ENCODE measurements around the gene KCNE1.

The KCNE1 gene

DNA sequence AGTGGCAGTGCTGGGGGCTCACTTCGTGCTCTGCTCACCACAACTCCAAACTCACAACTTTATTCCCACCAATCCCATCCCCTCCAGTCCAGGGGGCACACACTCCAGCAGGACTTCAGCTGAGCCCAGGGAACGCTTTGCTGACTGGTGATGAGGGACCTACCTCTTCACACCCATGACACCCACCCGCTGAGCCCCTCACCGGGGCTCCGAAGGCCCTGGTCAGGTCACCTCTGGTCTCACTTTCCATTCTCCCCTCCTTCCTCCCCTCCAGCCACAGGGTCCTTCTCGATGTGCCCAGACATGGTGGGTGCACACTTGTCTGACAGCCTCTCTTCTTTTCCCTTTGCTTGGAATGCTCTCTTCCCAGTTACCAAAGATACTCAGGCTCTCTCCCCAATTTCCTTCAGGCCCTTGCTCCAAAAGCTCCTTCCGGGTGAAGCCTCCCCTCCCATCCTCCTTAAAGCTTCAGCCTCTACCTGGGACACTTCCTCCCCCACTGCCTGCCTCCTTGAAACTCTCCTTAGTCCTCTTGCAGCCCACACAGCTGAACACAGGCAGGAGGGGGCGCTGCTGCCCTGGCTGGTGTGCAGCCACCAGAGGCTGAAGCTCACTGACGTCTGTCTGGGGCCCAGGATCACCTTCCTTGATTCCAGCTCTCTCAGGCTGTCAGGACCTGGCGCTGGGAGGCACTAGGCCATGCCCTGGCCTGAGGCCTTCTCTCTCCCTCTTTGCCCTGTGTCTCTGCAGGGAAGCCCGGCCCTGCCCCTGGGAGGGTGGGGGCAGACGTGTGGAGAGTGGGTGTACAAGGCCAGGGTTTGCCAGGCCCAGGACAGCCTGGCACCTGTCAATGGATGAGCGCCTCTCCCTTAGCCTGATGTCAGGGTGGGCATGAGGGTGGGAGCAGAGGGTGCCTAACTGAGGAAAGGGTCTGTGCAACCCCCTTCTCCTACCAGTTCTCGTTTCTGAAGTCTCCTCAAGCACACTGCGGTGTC is 1.6 kb downstream of the KCNE1 start:
- H3K27ac ChIP-seq: 0 out of 2 replicates have a peak overlapping the region, but pooled peaks have one; percentile 27
- ChIA-PET POLR2A (ENCODE audit: low non-redundant PET) (interaction anchor here (0.7 kb wide), 1 partner anchor 16 kb away, joined by 4 read pairs; no protein-coding TSS in a partner anchor), CTCF (interaction anchor here (0.6 to 2.0 kb wide), 5 partner anchors 12 to 143 kb away, joined by 3 to 12 read pairs (median 4); no protein-coding TSS in a partner anchor)
- TF ChIP-seq, protein P1, sequence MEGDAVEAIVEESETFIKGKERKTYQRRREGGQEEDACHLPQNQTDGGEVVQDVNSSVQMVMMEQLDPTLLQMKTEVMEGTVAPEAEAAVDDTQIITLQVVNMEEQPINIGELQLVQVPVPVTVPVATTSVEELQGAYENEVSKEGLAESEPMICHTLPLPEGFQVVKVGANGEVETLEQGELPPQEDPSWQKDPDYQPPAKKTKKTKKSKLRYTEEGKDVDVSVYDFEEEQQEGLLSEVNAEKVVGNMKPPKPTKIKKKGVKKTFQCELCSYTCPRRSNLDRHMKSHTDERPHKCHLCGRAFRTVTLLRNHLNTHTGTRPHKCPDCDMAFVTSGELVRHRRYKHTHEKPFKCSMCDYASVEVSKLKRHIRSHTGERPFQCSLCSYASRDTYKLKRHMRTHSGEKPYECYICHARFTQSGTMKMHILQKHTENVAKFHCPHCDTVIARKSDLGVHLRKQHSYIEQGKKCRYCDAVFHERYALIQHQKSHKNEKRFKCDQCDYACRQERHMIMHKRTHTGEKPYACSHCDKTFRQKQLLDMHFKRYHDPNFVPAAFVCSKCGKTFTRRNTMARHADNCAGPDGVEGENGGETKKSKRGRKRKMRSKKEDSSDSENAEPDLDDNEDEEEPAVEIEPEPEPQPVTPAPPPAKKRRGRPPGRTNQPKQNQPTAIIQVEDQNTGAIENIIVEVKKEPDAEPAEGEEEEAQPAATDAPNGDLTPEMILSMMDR (conservative IDR thresholded peaks at IDR 0.05; ENCODE audit: low read depth): no peak
- DNase-seq (ENCODE audit: low spot score): no peak

DNA sequence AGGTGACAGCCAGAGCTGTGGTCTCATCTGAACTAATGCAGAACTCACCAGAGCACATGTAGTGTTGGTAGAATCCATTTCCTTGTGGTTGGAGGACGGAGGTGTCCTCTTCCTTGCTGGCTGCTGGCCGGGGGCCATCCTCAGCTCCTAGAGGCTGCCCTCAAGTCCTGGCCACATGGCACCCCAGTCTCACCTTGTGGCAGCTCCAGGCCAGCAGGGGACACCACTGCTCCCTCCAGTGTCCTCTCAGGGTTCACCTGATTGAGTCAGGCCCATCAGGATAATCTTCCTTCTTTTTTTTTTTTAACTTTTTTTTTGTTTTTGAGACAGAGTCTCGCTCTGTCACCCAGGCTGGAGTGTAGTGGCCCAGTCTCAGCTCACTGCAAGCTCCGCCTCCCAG is 2.9 kb downstream of the KCNE1 start:
- ChIA-PET POLR2A (ENCODE audit: low non-redundant PET) (no interaction called here), CTCF (interaction anchor here (0.6 to 1.2 kb wide), 3 partner anchors 8 to 922 kb away, joined by 3 read pairs; no protein-coding TSS in a partner anchor)
- no peak for DNase-seq (ENCODE audit: low spot score)
- TF ChIP-seq, protein P1 (conservative IDR thresholded peaks at IDR 0.05; ENCODE audit: low read depth): no peak
- no peak overlapping the region for H3K27ac ChIP-seq

DNA sequence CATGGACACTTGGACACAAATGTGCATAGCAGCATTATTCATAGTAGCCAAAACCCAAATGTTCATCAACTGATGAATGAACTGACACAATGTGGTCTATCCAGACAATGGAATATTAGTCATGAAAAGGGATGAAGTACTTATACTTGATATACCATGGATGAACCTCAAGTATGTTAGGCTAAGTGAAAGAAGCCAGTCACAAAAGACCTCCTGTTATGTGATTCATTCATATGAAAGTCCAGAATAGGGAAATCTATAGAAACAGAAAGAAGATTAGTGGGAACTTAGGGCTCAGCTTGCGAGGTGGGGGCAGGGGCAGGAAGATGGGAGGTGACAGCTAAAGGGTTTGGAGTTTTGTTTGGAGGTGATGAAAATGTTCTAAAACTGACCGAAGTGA is 7.4 kb downstream of the KCNE1 start:
- DNase-seq (ENCODE audit: low spot score): no peak
- ChIA-PET POLR2A (ENCODE audit: low non-redundant PET) (no interaction called here), CTCF (no interaction called here)
- H3K27ac ChIP-seq: no peak overlapping the region
- TF ChIP-seq, protein P1 (conservative IDR thresholded peaks at IDR 0.05; ENCODE audit: low read depth): no peak

DNA sequence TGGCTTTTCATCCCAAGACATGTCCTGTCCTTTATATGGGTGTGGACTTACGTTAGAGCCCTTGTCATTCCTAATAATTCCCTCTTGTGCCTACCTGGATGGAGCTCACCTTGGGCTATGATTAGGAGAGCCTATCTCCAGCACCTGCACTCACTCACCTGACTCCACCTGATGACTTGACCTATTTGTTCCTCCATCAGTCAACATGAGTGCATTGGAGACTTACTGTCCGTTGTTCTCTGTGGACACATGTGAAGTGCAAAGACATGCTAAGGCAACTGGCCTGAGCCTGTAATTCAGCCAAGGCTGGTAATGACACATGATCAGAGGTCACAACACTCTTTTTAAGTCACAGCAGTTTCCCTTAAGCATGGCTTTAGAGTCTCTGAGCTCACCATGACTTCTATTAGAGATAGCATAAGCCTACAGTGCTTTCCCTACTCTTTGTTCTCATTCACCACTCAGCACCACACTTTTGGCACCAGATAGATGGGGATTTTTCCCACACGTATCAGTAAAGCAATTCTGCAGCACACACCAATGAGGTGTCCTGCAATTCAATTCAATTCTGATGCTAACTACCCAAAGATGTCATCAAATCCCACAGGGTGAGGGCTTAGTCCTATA is 9.4 kb downstream of the KCNE1 start:
- no peak for DNase-seq (ENCODE audit: low spot score)
- CTCF ChIA-PET: interaction anchor here (1.3 kb wide), 1 partner anchor 135 kb away, joined by 4 read pairs; no protein-coding TSS in a partner anchor
- POLR2A ChIA-PET (ENCODE audit: low non-redundant PET): no interaction called here
- no peak overlapping the region for H3K27ac ChIP-seq
- TF ChIP-seq, protein P1 (conservative IDR thresholded peaks at IDR 0.05; ENCODE audit: low read depth): no peak

DNA sequence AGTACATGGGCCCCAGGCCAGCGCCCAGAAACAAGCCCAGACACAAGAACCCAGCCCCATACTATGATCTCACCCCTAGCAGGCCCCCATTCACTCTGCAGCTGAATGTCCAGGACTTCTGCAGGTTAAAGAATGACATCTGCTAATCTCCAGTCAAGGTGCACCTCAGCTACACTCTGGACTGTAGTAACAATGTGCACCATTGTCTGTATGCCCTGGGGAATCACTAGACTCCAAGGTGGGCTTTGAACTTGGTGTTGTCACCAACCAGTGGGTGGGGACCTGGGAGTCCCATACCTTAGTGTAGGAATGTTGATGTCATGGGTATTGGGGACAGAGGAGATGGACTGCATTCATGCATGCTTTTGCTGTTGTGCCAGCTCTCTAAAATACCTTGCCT is 10.3 kb downstream of the KCNE1 start:
- no peak for DNase-seq (ENCODE audit: low spot score)
- no peak overlapping the region for H3K27ac ChIP-seq
- ChIA-PET POLR2A (ENCODE audit: low non-redundant PET) (no interaction called here), CTCF (interaction anchor here (0.6 kb wide), 1 partner anchor 149 kb away, joined by 3 read pairs; no protein-coding TSS in a partner anchor)
- TF ChIP-seq, protein P1 (conservative IDR thresholded peaks at IDR 0.05; ENCODE audit: low read depth): no peak

DNA sequence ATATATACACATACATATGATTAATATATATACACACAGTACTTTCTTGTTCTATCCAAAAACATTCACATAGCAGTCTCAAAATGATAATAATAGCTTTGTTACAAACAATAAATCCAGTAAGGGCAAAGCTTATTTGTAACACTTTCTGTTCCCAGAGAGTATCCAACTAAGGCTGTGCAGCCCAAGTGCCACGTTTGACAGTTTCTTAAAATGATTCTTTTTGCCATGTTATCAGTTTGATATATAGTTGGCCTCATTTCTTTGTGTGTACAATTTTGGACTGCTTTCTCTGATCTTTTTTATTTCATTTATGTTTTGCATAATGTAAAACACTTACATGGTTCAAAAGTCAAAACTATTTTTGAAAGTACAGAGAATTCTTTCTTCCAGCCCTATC is 11.8 kb downstream of the KCNE1 start:
- DNase-seq (ENCODE audit: low spot score): no peak
- ChIA-PET POLR2A (ENCODE audit: low non-redundant PET) (no interaction called here), CTCF (no interaction called here)
- TF ChIP-seq, protein P1 (conservative IDR thresholded peaks at IDR 0.05; ENCODE audit: low read depth): no peak
- H3K27ac ChIP-seq: no peak overlapping the region

Data from RWPE1 (cell line).